Measurements from ENCODE around the gene CTDP1. TPM values are rescaled to one million over a fixed set of nuclear protein-coding genes. Genes with fewer than 3 reads are reported as not detected.

Gene CTDP1
- total RNA-seq, 1 experiment from 2014 or later: 31.7 TPM

GRCh38 chr18:79684787-79685186, 5.2 kb downstream of the CTDP1 start:
- H3K79me2 ChIP-seq (ENCODE audit: low read length): peaks cover 88% of the 10 kb centered on the region
- TF ChIP-seq, protein P1, sequence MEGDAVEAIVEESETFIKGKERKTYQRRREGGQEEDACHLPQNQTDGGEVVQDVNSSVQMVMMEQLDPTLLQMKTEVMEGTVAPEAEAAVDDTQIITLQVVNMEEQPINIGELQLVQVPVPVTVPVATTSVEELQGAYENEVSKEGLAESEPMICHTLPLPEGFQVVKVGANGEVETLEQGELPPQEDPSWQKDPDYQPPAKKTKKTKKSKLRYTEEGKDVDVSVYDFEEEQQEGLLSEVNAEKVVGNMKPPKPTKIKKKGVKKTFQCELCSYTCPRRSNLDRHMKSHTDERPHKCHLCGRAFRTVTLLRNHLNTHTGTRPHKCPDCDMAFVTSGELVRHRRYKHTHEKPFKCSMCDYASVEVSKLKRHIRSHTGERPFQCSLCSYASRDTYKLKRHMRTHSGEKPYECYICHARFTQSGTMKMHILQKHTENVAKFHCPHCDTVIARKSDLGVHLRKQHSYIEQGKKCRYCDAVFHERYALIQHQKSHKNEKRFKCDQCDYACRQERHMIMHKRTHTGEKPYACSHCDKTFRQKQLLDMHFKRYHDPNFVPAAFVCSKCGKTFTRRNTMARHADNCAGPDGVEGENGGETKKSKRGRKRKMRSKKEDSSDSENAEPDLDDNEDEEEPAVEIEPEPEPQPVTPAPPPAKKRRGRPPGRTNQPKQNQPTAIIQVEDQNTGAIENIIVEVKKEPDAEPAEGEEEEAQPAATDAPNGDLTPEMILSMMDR (conservative IDR thresholded peaks at IDR 0.05; ENCODE audit: low read depth, low read length): no peak
- TF ChIP-seq EZH2phosphoT487 (IDR thresholded peaks at IDR 0.05; ENCODE audit: borderline replicate concordance, low read length): no peak
- TF ChIP-seq EZH2 (IDR thresholded peaks at IDR 0.05; ENCODE audit: low read length, unreplicated experiment): no peak
- no peak overlapping the region for H3K27ac ChIP-seq (ENCODE audit: low read length)
- no peak for ATAC-seq
- H3K9me3 ChIP-seq (ENCODE audit: low read length): no peaks in the 10 kb centered on the region
- peaks cover 3% of the 10 kb centered on the region; the same call in 1 of the 2 replicates for H3K36me3 ChIP-seq (ENCODE audit: low read depth, low read length)
- H3F3A ChIP-seq (ENCODE audit: low read length, unreplicated experiment): no peaks in the 10 kb centered on the region
- DNase-seq: no peak
- POLR2A ChIA-PET (ENCODE audit: unreplicated experiment): no interaction called here
- intact Hi-C loops (cut with micrococcal nuclease): no loop called here
- H2AFZ ChIP-seq (ENCODE audit: low read length): no peak overlapping the region
- H3K27me3 ChIP-seq (ENCODE audit: low read length): no peaks in the 10 kb centered on the region
- no peak overlapping the region for H3K4me3 ChIP-seq (ENCODE audit: low read length)
- CTCF ChIA-PET: no interaction called here
- no TSS peak for BruUV-seq (replicated peaks)
- H3K4me2 ChIP-seq (ENCODE audit: low read length): no peak overlapping the region
- H3K9ac ChIP-seq (ENCODE audit: low read length): no peak overlapping the region
- peaks cover 42% of the 10 kb centered on the region for H4K20me1 ChIP-seq (ENCODE audit: low read length)
- no peaks in the 10 kb centered on the region for H3K9me2 ChIP-seq (replicated peaks; ENCODE audit: low read length)
- peaks cover 16% of the 10 kb centered on the region for H3K4me1 ChIP-seq (ENCODE audit: insufficient read depth, low read length)

- no peak for DNase-seq
- Histone ChIP-seq H3K9me2 (replicated peaks; ENCODE audit: low read length) (no peaks in the 10 kb centered on the region), H3K4me3 (ENCODE audit: low read length) (no peak overlapping the region), H3K79me2 (ENCODE audit: low read length) (peaks cover 90% of the 10 kb centered on the region), H3K27ac (ENCODE audit: low read length) (no peak overlapping the region), H3K4me1 (ENCODE audit: insufficient read depth, low read length) (peaks cover 16% of the 10 kb centered on the region), H2AFZ (ENCODE audit: low read length) (no peak overlapping the region), H3K9me3 (ENCODE audit: low read length) (no peaks in the 10 kb centered on the region), H3K36me3 (ENCODE audit: low read depth, low read length) (peaks cover 3% of the 10 kb centered on the region; the same call in 1 of the 2 replicates), H4K20me1 (ENCODE audit: low read length) (peaks cover 46% of the 10 kb centered on the region), H3K9ac (ENCODE audit: low read length) (no peak overlapping the region), H3K4me2 (ENCODE audit: low read length) (no peak overlapping the region), H3F3A (ENCODE audit: low read length, unreplicated experiment) (no peaks in the 10 kb centered on the region), H3K27me3 (ENCODE audit: low read length) (no peaks in the 10 kb centered on the region)
- ChIA-PET CTCF (no interaction called here), POLR2A (ENCODE audit: unreplicated experiment) (no interaction called here)
- intact Hi-C loops (cut with micrococcal nuclease): no loop called here
- ATAC-seq: no peak
- TF ChIP-seq EZH2phosphoT487 (IDR thresholded peaks at IDR 0.05; ENCODE audit: borderline replicate concordance, low read length) (no peak), EZH2 (IDR thresholded peaks at IDR 0.05; ENCODE audit: low read length, unreplicated experiment) (no peak)
- TF ChIP-seq, protein P1 (conservative IDR thresholded peaks at IDR 0.05; ENCODE audit: low read depth, low read length): no peak
- no TSS peak for BruUV-seq (replicated peaks)
These were observed 5.7 kb downstream of the CTDP1 start for GRCh38 chr18:79685281-79685680.

DNA sequence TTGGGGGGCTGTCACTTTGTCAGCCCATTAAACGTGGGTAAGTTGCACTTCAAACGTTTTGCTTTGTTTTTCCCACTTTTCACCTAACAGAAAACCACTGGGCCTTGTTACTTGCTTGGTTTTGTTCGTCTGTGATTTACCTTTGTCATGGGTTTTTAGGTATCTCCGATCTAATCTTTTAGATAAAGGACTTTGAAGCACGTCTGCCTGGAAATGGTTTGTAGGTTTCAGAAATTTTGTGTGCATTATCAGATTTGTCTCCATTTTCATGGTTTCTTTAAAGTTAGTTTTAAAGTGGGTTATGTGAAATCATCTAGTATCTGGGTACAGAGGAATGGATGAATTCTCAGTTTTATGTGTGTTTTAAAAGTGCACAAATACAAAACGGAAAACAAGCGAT, 6.4 kb downstream of the CTDP1 start:
- Histone ChIP-seq H3K36me3 (ENCODE audit: low read depth, low read length) (peaks cover 3% of the 10 kb centered on the region; the same call in 1 of the 2 replicates), H3K27ac (ENCODE audit: low read length) (no peak overlapping the region), H3K4me1 (ENCODE audit: insufficient read depth, low read length) (peaks cover 16% of the 10 kb centered on the region), H3K27me3 (ENCODE audit: low read length) (no peaks in the 10 kb centered on the region), H3K9ac (ENCODE audit: low read length) (no peak overlapping the region), H3K4me2 (ENCODE audit: low read length) (no peak overlapping the region), H3K4me3 (ENCODE audit: low read length) (no peak overlapping the region), H4K20me1 (ENCODE audit: low read length) (peaks cover 42% of the 10 kb centered on the region), H3K9me2 (replicated peaks; ENCODE audit: low read length) (no peaks in the 10 kb centered on the region), H3K9me3 (ENCODE audit: low read length) (no peaks in the 10 kb centered on the region), H3F3A (ENCODE audit: low read length, unreplicated experiment) (no peaks in the 10 kb centered on the region), H2AFZ (ENCODE audit: low read length) (no peak overlapping the region), H3K79me2 (ENCODE audit: low read length) (peaks cover 90% of the 10 kb centered on the region)
- POLR2A ChIA-PET (ENCODE audit: unreplicated experiment): no interaction called here
- intact Hi-C loops (cut with micrococcal nuclease): no loop called here
- no peak for DNase-seq
- no TSS peak for BruUV-seq (replicated peaks)
- no peak for ATAC-seq
- TF ChIP-seq, protein P1 (conservative IDR thresholded peaks at IDR 0.05; ENCODE audit: low read depth, low read length): no peak
- TF ChIP-seq EZH2phosphoT487 (IDR thresholded peaks at IDR 0.05; ENCODE audit: borderline replicate concordance, low read length) (no peak), EZH2 (IDR thresholded peaks at IDR 0.05; ENCODE audit: low read length, unreplicated experiment) (no peak)
- CTCF ChIA-PET: no interaction called here
